Immature natural killer cell (primary cell): Measurements from ENCODE around the gene TMOD4. TPM values are rescaled to one million over a fixed set of nuclear protein-coding genes. Genes with fewer than 3 reads are reported as not detected.

Source experiments
- DNase-seq, 3 donors: peaks; one replicate each; pipeline ENCODE4 v3.0.0; 2022; ENCODE audit warnings: mixed read lengths in 1 of 3
- H3K27ac Mint-ChIP-seq, 6 donors: one replicate each; pipeline ENCODE4 v1.8.0; 2020; ENCODE audit warnings: mixed read lengths in 6 of 6, mild to moderate bottlenecking in 5 of 6, inconsistent platforms in 4 of 6, moderate library complexity in 3 of 6
- H3K27me3 Mint-ChIP-seq, 3 donors: one replicate each; pipeline ENCODE4 v1.8.0; 2020 to 2021; ENCODE audit warnings: low read depth in 3 of 3, mild to moderate bottlenecking in 3 of 3, mixed read lengths in 3 of 3, moderate library complexity in 3 of 3, inconsistent platforms in 1 of 3
- H3K36me3 Mint-ChIP-seq, 3 donors: one replicate each; pipeline ENCODE4 v1.8.0; 2020; ENCODE audit warnings: mixed read lengths in 3 of 3, inconsistent platforms in 2 of 3, mild to moderate bottlenecking in 2 of 3
- H3K4me1 Mint-ChIP-seq, 2 donors: one replicate each; pipeline ENCODE4 v1.8.0; 2020; ENCODE audit warnings: inconsistent platforms in 2 of 2, mild to moderate bottlenecking in 2 of 2, mixed read lengths in 2 of 2, moderate library complexity in 1 of 2
- H3K4me3 Mint-ChIP-seq, 5 donors: one replicate each; pipeline ENCODE4 v1.8.0; 2020; ENCODE audit warnings: mild to moderate bottlenecking in 5 of 5, mixed read lengths in 5 of 5, inconsistent platforms in 3 of 5, moderate library complexity in 3 of 5
- H3K9me3 Mint-ChIP-seq, 6 donors: one replicate each; pipeline ENCODE4 v1.8.0; 2020; ENCODE audit warnings: mild to moderate bottlenecking in 6 of 6, mixed read lengths in 6 of 6, inconsistent platforms in 4 of 6, moderate library complexity in 3 of 6
- polyA plus RNA-seq, 3 donors: library from polyadenylated mRNA; unstranded; fragments of 300-500 nt; fragmentation: Illumina TruSeq; gene quantifications; one replicate each; pipeline ENCODE4 v1.2.3, GENCODE V29; 2021

Gene TMOD4
- polyA plus RNA-seq, 3 donors from 2014 or later, result 1.3 TPM; not detected in 2

- Mint-ChIP-seq H3K27me3 (peaks cover 3 to 5% (median 4%) of the 10 kb centered on the region in 3 donors), H3K4me1 (peaks cover 12 to 13% of the 10 kb centered on the region in 2 donors), H3K9me3 (no peaks in the 10 kb centered on the region), H3K27ac (peak overlapping the region in 2 of 6 donors; percentile 30 to 74), H3K36me3 (peaks cover 0 to 3% (median 0%) of the 10 kb centered on the region in 3 donors), H3K4me3 (peak overlapping the region; percentile 79 to 85 (median 83))
- DNase-seq, result no peak
These were observed 44.0 kb downstream of the TMOD4 start for GRCh38 chr1:151131701-151132334.

- peak; percentile 70 to 74 (median 73) for DNase-seq
- Mint-ChIP-seq H3K36me3 (peaks cover 0 to 3% (median 0%) of the 10 kb centered on the region in 3 donors), H3K27ac (peak overlapping the region in 4 of 6 donors; percentile 45 to 74 (median 66)), H3K9me3 (no peaks in the 10 kb centered on the region), H3K4me3 (peak overlapping the region; percentile 79 to 85 (median 83)), H3K27me3 (peaks cover 3 to 4% (median 4%) of the 10 kb centered on the region in 3 donors), H3K4me1 (peaks cover 12 to 13% of the 10 kb centered on the region in 2 donors)
These were observed 44.7 kb downstream of the TMOD4 start for GRCh38 chr1:151130987-151131586.

- DNase-seq, result no peak
- Mint-ChIP-seq H3K4me1 (peaks cover 12 to 13% of the 10 kb centered on the region in 2 donors), H3K4me3 (no peak overlapping the region), H3K27me3 (peaks cover under 1 to 4% (median 4%) of the 10 kb centered on the region in 3 donors), H3K36me3 (peaks cover 4 to 11% (median 10%) of the 10 kb centered on the region in 3 donors), H3K27ac (no peak overlapping the region), H3K9me3 (no peaks in the 10 kb centered on the region)
These were observed 47.0 kb downstream of the TMOD4 start for GRCh38 chr1:151128800-151129199.

- DNase-seq, result no peak
- no peaks in the 10 kb centered on the region for H3K9me3 Mint-ChIP-seq
- H3K4me3 Mint-ChIP-seq, result no peak overlapping the region
- no peak overlapping the region for H3K27ac Mint-ChIP-seq
- no peaks in the 10 kb centered on the region for H3K4me1 Mint-ChIP-seq
- H3K27me3 Mint-ChIP-seq, result peaks cover 0 to 2% (median 0%) of the 10 kb centered on the region in 3 donors
- peaks cover 8 to 26% (median 18%) of the 10 kb centered on the region in 3 donors for H3K36me3 Mint-ChIP-seq
These were observed 50.9 kb downstream of the TMOD4 start for GRCh38 chr1:151124763-151125403.

Other genes starting within 250 kb of the TMOD4 start
- gene SETDB1, start 249.6 kb downstream of the TMOD4 start, polyA plus RNA-seq, result 10 to 100 TPM; 11.7 to 20.9 (median 15.3) TPM
- gene CERS2, start 201.1 kb downstream of the TMOD4 start, polyA plus RNA-seq, result 100 to 1,000 TPM; 138 to 200 (median 168) TPM
- not detected for gene ANXA9, start 193.7 kb downstream of the TMOD4 start, polyA plus RNA-seq
- 1 to 10 TPM; 2.1 to 5.1 (median 3.6) TPM for gene MINDY1, start 169.1 kb downstream of the TMOD4 start, polyA plus RNA-seq
- gene PRUNE1, start 167.5 kb downstream of the TMOD4 start, polyA plus RNA-seq, result 10 to 100 TPM; 35.6 to 53.3 (median 40.1) TPM
- gene BNIPL, start 139.4 kb downstream of the TMOD4 start, polyA plus RNA-seq, result under 1 TPM in 1 of 3 donors, not detected in 2; 0.18 TPM
- 1 to 10 TPM; 4.0 to 7.0 (median 4.3) TPM for gene C1orf56, start 128.2 kb downstream of the TMOD4 start, polyA plus RNA-seq
- 100 to 1,000 TPM; 129 to 177 (median 150) TPM for gene CDC42SE1, start 116.4 kb downstream of the TMOD4 start, polyA plus RNA-seq
- gene MLLT11, start 115.6 kb downstream of the TMOD4 start, polyA plus RNA-seq, result 1 to 10 TPM; 4.2 to 7.9 (median 6.0) TPM
- gene GABPB2, start 105.2 kb downstream of the TMOD4 start, polyA plus RNA-seq, result 10 to 100 TPM in 1 of 3 donors, 1 to 10 TPM in 2; 5.1 to 14.2 (median 5.7) TPM
- gene SEMA6C, start 29.4 kb downstream of the TMOD4 start, polyA plus RNA-seq, result 1 to 10 TPM in 1 of 3 donors, under 1 TPM in 2; 0.23 to 1.5 (median 0.54) TPM
- 10 to 100 TPM; 25.9 to 69.2 (median 32.0) TPM for gene TNFAIP8L2, start 19.3 kb downstream of the TMOD4 start, polyA plus RNA-seq
- under 1 TPM in 1 of 3 donors, not detected in 2; 0.29 TPM for gene LYSMD1, start 10.1 kb downstream of the TMOD4 start, polyA plus RNA-seq
- gene SCNM1, start 9.8 kb downstream of the TMOD4 start, polyA plus RNA-seq, result 100 to 1,000 TPM in 1 of 3 donors, 10 to 100 TPM in 2; 79.4 to 122 (median 96.4) TPM
- 100 to 1,000 TPM in 1 of 3 donors, 10 to 100 TPM in 2; 68.7 to 102 (median 75.5) TPM for gene VPS72, start 14.2 kb upstream of the TMOD4 start, polyA plus RNA-seq
- gene PIP5K1A, start 22.6 kb upstream of the TMOD4 start, polyA plus RNA-seq, result 10 to 100 TPM; 13.6 to 20.1 (median 15.8) TPM
- gene PSMD4, start 78.8 kb upstream of the TMOD4 start, polyA plus RNA-seq, result 100 to 1,000 TPM; 246 to 364 (median 282) TPM
- 1 to 10 TPM in 2 of 3 donors, under 1 TPM in 1; 0.11 to 1.8 (median 1.5) TPM for gene ZNF687, start 106.3 kb upstream of the TMOD4 start, polyA plus RNA-seq
- 10 to 100 TPM; 35.1 to 65.7 (median 57.9) TPM for gene PI4KB, start 151.4 kb upstream of the TMOD4 start, polyA plus RNA-seq
- 10 to 100 TPM; 30.0 to 37.8 (median 37.1) TPM for gene RFX5, start 171.3 kb upstream of the TMOD4 start, polyA plus RNA-seq
- not detected for gene SELENBP1, start 196.7 kb upstream of the TMOD4 start, polyA plus RNA-seq
- gene PSMB4, start 223.6 kb upstream of the TMOD4 start, polyA plus RNA-seq, result 10 to 100 TPM; 64.4 to 90.7 (median 71.4) TPM